PC-9 (cell line): ENCODE results near the gene STH.

Experiments
- EZH2 ChIP-seq: fragments of 200-600 bp; sonication (generic); IDR thresholded peaks from 2 replicates; pipeline ENCODE4 v1.8.0; 2017; ENCODE audit warnings: antibody characterized with exemption, low read depth
- TF ChIP-seq, protein P1 (sequence below): fragments of 200-600 bp; sonication (generic); conservative IDR thresholded peaks from 2 replicates; pipeline ENCODE4 v1.6.1; 2017; ENCODE audit warnings: mixed run types, antibody characterized with exemption, mild to moderate bottlenecking, moderate library complexity

DNA sequence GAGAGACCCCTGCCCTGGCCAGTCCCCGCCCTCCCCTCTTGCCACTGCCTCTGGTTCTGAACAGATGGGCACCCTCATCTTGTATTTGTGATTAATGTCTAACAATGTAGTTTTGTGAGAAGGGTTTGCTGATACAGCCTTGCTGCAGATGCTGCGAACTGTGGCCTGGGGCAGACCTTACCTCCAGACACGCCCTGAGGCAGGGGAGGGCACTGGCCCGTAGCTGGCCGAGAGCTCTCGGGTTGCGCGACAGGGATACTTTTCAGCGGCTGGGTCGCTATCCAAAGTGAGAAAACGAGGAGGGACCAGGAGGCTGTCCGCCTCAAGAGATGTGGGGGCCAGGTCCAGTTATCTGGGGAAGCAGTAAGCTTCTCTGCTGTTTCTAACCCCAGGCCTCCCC lies 21.9 kb downstream of the STH start:
- TF ChIP-seq, protein P1, sequence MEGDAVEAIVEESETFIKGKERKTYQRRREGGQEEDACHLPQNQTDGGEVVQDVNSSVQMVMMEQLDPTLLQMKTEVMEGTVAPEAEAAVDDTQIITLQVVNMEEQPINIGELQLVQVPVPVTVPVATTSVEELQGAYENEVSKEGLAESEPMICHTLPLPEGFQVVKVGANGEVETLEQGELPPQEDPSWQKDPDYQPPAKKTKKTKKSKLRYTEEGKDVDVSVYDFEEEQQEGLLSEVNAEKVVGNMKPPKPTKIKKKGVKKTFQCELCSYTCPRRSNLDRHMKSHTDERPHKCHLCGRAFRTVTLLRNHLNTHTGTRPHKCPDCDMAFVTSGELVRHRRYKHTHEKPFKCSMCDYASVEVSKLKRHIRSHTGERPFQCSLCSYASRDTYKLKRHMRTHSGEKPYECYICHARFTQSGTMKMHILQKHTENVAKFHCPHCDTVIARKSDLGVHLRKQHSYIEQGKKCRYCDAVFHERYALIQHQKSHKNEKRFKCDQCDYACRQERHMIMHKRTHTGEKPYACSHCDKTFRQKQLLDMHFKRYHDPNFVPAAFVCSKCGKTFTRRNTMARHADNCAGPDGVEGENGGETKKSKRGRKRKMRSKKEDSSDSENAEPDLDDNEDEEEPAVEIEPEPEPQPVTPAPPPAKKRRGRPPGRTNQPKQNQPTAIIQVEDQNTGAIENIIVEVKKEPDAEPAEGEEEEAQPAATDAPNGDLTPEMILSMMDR: no peak
- TF ChIP-seq EZH2: no peak
